Stimulated activated CD8-positive, alpha-beta memory T cell treated with anti-CD3 and anti-CD28 coated beads, Interleukin-12 subunit alpha, Interleukin-12 subunit beta, amount 100 ng/mL, for 1 hour (primary cell): ENCODE results near the gene NKAIN2.
"Not testable (repeated sequence)": the region's sequence is repeated elsewhere in the genome, so short reads cannot be mapped to it uniquely, and the experiment has no call there.

Experiments
- DNase-seq: peaks from one replicate; pipeline ENCODE4 v3.0.0-alpha.2; 2020; ENCODE audit warnings: low read depth

Gene NKAIN2

GRCh38 chr6:124512431-124512830 is 708.8 kb downstream of the NKAIN2 start:
- no peak for DNase-seq

- no peak for DNase-seq
These were observed 713.7 kb downstream of the NKAIN2 start for GRCh38 chr6:124517339-124517738.

DNA sequence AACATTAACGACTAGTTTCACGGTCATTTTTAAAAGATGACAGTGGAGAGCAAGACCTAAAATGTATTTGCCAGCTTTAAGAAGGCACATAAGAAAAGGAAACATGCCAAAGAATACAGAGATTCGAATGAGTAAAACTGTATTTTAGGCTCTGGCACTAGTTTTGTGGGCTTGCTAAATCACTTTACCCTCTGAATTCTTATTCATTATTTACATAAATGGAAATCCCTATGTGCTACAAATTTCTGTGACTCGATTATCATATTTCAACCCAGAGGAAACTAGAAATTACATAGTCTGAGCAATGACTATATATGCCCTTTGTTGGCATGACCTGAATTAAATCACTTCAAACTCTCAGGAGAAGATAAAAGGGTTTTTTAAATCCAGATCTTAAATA is 716.8 kb downstream of the NKAIN2 start:
- no peak for DNase-seq

- no peak for DNase-seq
These were observed 718.7 kb downstream of the NKAIN2 start for GRCh38 chr6:124522335-124522734.

- DNase-seq, result no peak
These were observed 721.0 kb downstream of the NKAIN2 start for GRCh38 chr6:124524491-124525200.

DNA sequence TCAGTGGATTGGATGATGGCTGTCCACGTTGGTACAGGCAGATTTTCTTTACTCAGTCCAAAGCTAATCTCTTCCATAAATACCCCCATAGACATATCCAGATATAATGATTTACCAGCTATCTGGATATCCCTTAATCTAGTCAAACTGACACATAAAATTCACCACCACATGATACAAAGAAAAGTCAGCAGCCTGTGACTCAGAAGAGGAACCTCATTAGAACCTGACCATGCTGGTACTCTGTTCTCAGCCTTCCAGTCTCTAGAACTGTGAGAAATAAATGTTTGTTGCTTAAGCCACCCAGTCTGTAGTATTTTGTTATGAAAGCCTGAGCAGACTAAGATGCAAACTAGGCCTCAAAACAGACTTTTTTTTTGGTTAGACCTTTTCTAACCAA is 727.3 kb downstream of the NKAIN2 start:
- no peak for DNase-seq

- DNase-seq, result no peak
These were observed 731.6 kb downstream of the NKAIN2 start for GRCh38 chr6:124535299-124535698.

DNA sequence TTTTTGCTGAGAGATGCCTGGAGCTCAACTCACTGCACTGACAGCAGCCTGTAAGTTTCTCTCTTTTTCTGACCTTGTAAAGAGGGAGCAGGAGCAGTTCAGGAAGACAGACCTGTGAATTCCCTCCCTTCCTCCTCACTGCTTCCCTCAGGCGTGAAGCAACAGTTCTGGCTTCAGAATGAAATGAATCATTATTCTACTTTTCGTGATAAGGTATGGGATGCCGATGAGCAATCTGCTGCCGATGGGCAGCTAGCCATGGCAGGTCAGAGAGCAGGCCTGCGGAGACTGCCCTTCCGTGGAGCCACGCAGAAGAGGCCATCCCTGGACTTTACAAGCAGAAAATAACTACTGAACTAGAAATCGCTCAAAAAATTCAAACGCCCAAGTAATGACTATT is 732.1 kb downstream of the NKAIN2 start:
- no peak for DNase-seq

GRCh38 chr6:124536157-124536841 is 732.6 kb downstream of the NKAIN2 start:
- DNase-seq, result no peak

DNA sequence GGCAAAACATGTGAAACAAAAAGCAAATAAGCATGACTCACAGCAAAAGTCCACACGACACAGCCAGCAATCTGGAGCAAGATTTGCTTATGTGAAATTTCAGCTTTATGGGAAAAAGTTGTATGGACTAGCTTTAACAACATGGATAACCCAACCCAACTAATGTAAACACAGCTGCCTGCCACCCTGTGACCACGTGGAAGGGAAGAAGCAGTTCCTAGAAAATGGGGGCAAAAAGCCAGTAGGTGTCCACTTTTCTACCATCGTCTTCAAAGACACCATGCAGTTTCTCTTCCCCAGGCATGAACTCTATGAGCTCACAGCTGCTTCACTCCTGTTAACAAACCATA is 733.2 kb downstream of the NKAIN2 start:
- no peak for DNase-seq

GRCh38 chr6:124539096-124539495 is 735.4 kb downstream of the NKAIN2 start:
- no peak for DNase-seq

DNA sequence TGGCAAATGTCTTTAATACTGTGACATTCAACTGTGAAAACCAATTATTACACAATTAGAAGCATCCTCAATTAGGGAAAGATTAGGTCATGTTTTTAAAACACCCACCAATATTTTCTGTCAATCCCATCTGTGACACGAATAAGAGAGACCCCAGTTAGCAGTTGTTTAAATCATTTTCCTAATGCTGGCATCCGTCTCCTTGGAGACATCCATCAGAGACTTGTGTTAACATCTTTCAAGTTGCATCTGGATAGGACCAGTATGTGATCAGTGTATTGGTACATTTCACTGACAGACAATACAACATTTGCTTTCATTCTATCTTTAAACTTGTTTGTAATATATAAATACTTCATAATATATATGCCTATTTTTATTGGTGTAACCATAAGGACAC is 737.9 kb downstream of the NKAIN2 start:
- DNase-seq, result no peak

DNA sequence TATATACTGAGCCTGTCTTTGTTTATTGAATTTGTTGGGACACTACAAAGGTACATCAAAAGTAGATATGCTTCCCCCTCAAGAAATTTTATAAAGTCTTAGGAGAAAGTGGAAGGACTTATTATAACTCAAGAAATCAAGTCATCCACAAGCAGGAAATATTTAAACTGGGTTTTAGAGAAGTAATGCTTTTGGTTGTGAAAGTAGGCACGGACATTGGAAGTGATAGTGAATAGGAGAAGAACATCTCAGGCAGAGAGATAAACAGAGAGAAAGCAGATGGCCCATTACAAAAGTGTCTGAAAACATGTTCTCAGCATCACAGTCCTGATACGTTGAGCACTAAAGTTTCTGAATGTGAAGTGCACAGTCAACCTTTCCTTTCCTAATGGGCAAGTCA is 742.9 kb downstream of the NKAIN2 start:
- no peak for DNase-seq

DNA sequence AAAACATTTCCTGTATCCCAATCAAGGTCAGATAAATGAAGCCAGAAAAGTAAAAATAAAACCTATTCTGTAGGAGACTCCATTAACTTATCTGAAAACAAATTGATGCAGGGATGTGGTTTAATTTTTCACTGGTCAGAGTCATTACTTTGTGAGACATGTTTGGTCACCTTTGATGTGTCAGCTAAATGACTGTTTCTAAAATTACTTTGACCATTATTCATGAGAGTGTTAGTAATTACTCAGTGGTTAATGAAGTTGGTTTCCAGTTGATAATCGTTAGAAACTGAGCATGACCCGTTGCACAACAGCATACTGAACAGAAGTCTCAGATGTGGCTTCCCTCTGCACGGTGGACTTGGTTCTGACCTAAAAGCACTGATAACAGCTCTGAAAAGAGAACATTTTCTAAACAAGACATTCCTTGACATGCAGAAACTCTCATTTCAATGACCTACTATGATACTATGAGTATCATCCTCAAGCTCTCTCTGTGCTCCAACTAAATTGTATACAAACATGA is 748.1 kb downstream of the NKAIN2 start:
- DNase-seq, result no peak

GRCh38 chr6:124557873-124558272 is 754.2 kb downstream of the NKAIN2 start:
- no peak for DNase-seq

GRCh38 chr6:124560078-124560477 is 756.4 kb downstream of the NKAIN2 start:
- not testable (repeated sequence) for DNase-seq

- no peak for DNase-seq
These were observed 757.4 kb downstream of the NKAIN2 start for GRCh38 chr6:124560873-124561567.

GRCh38 chr6:124561635-124562130 is 758.0 kb downstream of the NKAIN2 start:
- no peak for DNase-seq

DNA sequence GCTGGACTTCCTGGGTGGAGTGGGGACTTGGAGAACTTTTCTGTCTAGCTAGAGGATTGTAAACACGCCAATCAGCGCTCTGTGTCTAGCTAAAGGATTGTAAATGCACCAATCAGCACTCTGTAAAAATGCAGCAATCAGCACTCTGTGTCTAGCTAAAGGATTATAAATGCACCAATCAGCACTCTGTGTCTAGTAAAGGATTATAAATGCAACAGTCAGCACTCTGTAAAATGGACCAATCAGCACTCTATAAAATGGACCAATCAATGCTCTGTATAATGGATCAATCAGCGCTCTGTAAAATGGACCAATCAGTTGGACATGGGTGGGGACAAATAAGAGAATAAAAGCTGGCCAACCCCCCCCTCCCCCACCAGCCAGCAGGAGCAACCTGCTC is 760.5 kb downstream of the NKAIN2 start:
- not testable (repeated sequence) for DNase-seq

- no peak for DNase-seq
These were observed 763.7 kb downstream of the NKAIN2 start for GRCh38 chr6:124567401-124567800.

DNA sequence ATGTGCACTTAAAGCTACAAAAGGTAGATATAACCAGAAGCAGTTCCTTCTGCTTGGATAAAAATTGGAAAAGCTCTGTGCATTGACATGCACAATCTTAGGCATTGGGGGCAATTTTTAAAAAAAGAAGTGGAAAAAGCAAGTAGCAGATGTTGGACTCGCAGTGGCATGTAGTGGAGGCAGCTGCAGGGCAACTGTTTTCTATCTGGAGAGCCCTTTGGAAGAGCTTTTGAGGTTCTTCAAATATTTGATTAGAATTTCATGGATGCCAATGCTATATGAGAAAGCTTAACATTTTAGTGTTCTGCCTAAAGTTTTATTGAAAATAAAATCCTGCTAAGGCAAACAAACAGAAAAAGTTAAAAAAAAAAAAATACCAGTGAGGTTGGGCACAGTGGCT is 770.3 kb downstream of the NKAIN2 start:
- no peak for DNase-seq

DNA sequence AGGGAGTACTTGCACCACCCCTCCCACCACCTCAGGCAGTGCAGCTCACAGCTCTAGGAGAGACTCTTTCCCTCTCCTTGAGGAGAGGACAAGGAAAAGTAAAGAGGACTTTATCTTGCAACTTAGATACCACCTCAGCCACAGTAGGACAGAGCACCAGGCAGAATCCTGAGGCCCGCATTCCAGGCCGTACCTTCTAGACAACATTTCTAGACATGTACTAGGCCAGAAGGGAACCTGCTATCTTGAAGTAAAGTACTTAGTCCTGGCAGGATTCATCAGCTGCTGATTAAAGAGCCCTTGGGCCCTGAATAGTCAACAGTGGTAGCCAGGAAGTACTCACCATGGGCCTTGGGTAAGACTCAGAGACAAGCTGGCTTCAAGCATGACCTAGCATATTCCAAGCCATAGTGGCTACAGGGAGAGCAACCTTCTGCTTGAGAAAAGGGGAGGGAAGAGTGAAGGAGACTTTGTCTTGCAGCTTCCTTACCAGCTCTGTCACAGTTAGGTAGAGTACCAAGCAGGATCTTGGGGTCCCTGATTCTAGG is 774.1 kb downstream of the NKAIN2 start:
- no peak for DNase-seq

DNA sequence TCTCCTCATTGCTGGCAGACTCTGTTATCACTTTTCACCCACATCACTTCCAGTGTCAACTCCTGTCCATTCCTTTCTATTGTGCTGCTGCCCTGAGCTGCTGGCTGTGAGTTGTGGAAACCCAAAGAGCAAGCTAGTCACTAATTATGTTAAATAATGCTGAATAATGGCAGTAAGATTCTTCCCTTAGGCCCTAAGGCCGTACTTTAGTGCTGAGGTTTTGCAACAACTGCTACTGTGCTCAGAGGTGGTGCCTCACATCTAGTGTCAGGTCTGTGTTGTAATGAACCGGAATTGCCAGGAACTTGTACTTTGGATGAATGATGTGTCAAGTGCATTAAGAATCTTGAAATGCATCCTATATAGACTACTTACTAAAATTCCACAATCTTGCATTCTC is 786.3 kb downstream of the NKAIN2 start:
- no peak for DNase-seq
